Measurements from ENCODE around the gene GABARAP. TPM values are rescaled to one million over a fixed set of nuclear protein-coding genes. Genes with fewer than 3 reads are reported as not detected.

The GABARAP gene

GRCh38 chr17:7190276-7190917, 51.9 kb downstream of the GABARAP start:
- H3K4me3 ChIP-seq (ENCODE audit: low read length) = no peak overlapping the region

More at GRCh38 chr17:7190276-7190917, 51.9 kb downstream of the GABARAP start:
- Histone ChIP-seq H3K27me3 (ENCODE audit: control insufficient read depth, insufficient read depth, low read length) (no peaks in the 10 kb centered on the region), H3K36me3 (ENCODE audit: insufficient read depth, low read length) (peaks cover 21% of the 10 kb centered on the region), H3K4me1 (ENCODE audit: control insufficient read depth, insufficient read depth, low read length) (no peaks in the 10 kb centered on the region), H3K4me2 (ENCODE audit: low read length) (no peak overlapping the region), H3K9me3 (replicated peaks; ENCODE audit: low read length) (no peaks in the 10 kb centered on the region), H3K9ac (ENCODE audit: low read depth, low read length) (no peak overlapping the region)

Small RNAs within 50 kb of the gene (small RNA-seq; reads per million reads assigned to genes)
- not detected for gene AC120057.4
- 105 reads per million, percentile 97 among the genes with 10 or more reads in this experiment for gene MIR324
- gene RF00019 = not detected
